Stimulated activated memory B cell treated with anti-CD40 and anti-IgM and Interleukin-4, amounts not matched to agents 10 μg/mL and 1 μg/mL and 100 μg/mL, for 72 hours (primary cell): ENCODE measurements around the gene PDIA3.

Source experiments
- ATAC-seq: fragments of 150-1000 bp; cut with Tn5 transposase; 2 replicates; pipeline ENCODE4 v1.10.0; 2021
- H3K27ac Mint-ChIP-seq: one replicate; pipeline ENCODE4 v1.8.0; 2022; ENCODE audit warnings: mild to moderate bottlenecking, mixed read lengths
- H3K27me3 Mint-ChIP-seq: one replicate; pipeline ENCODE4 v1.8.0; 2022; ENCODE audit warnings: mixed read lengths
- H3K36me3 Mint-ChIP-seq: one replicate; pipeline ENCODE4 v1.8.0; 2022; ENCODE audit warnings: mixed read lengths
- H3K4me1 Mint-ChIP-seq: one replicate; pipeline ENCODE4 v1.8.0; 2022; ENCODE audit warnings: mixed read lengths
- H3K4me3 Mint-ChIP-seq: one replicate; pipeline ENCODE4 v1.8.0; 2022; ENCODE audit warnings: mild to moderate bottlenecking, moderate library complexity, mixed read lengths
- H3K9me3 Mint-ChIP-seq: one replicate; pipeline ENCODE4 v1.8.0; 2022; ENCODE audit warnings: mixed read lengths

PDIA3 gene

GRCh38 chr15:43769584-43770228 is 23.5 kb downstream of the PDIA3 start:
- H3K4me3 Mint-ChIP-seq, result no peak overlapping the region
- H3K27me3 Mint-ChIP-seq, result no peaks in the 10 kb centered on the region
- peaks cover 64% of the 10 kb centered on the region for H3K36me3 Mint-ChIP-seq
- no peaks in the 10 kb centered on the region for H3K9me3 Mint-ChIP-seq
- ATAC-seq, result peak; percentile 61
- peaks cover 17% of the 10 kb centered on the region for H3K4me1 Mint-ChIP-seq
- H3K27ac Mint-ChIP-seq, result no peak overlapping the region

GRCh38 chr15:43771816-43772215 is 25.6 kb downstream of the PDIA3 start:
- Mint-ChIP-seq H3K27ac (no peak overlapping the region), H3K36me3 (peaks cover 63% of the 10 kb centered on the region), H3K27me3 (no peaks in the 10 kb centered on the region), H3K4me1 (peaks cover 32% of the 10 kb centered on the region), H3K4me3 (no peak overlapping the region), H3K9me3 (no peaks in the 10 kb centered on the region)
- ATAC-seq, result no peak

GRCh38 chr15:43772624-43773023 is 26.4 kb downstream of the PDIA3 start:
- Mint-ChIP-seq H3K9me3 (no peaks in the 10 kb centered on the region), H3K27me3 (no peaks in the 10 kb centered on the region), H3K27ac (no peak overlapping the region), H3K4me3 (no peak overlapping the region), H3K36me3 (peaks cover 58% of the 10 kb centered on the region), H3K4me1 (peaks cover 32% of the 10 kb centered on the region)
- ATAC-seq, result no peak

GRCh38 chr15:43774062-43774461 is 27.8 kb downstream of the PDIA3 start:
- Mint-ChIP-seq H3K9me3 (no peaks in the 10 kb centered on the region), H3K4me1 (peaks cover 37% of the 10 kb centered on the region), H3K36me3 (peaks cover 53% of the 10 kb centered on the region), H3K27ac (no peak overlapping the region), H3K4me3 (no peak overlapping the region), H3K27me3 (no peaks in the 10 kb centered on the region)
- ATAC-seq, result no peak

- H3K27me3 Mint-ChIP-seq, result no peaks in the 10 kb centered on the region
- peak overlapping the region; percentile 93 for H3K27ac Mint-ChIP-seq
- no peak for ATAC-seq
- peaks cover 42% of the 10 kb centered on the region for H3K36me3 Mint-ChIP-seq
- peaks cover 31% of the 10 kb centered on the region for H3K4me1 Mint-ChIP-seq
- no peaks in the 10 kb centered on the region for H3K9me3 Mint-ChIP-seq
- peak overlapping the region; percentile 87 for H3K4me3 Mint-ChIP-seq
Observed at GRCh38 chr15:43775411-43775965, 29.2 kb downstream of the PDIA3 start.

GRCh38 chr15:43776101-43776717 is 30.0 kb downstream of the PDIA3 start:
- Mint-ChIP-seq H3K9me3 (no peaks in the 10 kb centered on the region), H3K27me3 (no peaks in the 10 kb centered on the region), H3K4me1 (peaks cover 31% of the 10 kb centered on the region), H3K27ac (peak overlapping the region; percentile 93), H3K4me3 (peak overlapping the region; percentile 87), H3K36me3 (peaks cover 34% of the 10 kb centered on the region)
- peak; percentile 90 for ATAC-seq

GRCh38 chr15:43776718-43777266 is 30.6 kb downstream of the PDIA3 start, which contains the start of gene ELL3:
Gene ELL3, minus strand, starts transcription at chr15:43776966. Its CDS starts 65 bp downstream, at chr15:43776901.
- ATAC-seq, result peak; percentile 87
- H3K4me3 Mint-ChIP-seq, result peak within 1 kb of the TSS; percentile 87
- no peaks in the 10 kb centered on the region for H3K27me3 Mint-ChIP-seq
- peaks cover 29% of the 10 kb centered on the region for H3K36me3 Mint-ChIP-seq
- no peaks in the 10 kb centered on the region for H3K9me3 Mint-ChIP-seq
- H3K27ac Mint-ChIP-seq, result peak within 1 kb of the TSS; percentile 93
- peaks cover 32% of the 10 kb centered on the region for H3K4me1 Mint-ChIP-seq

GRCh38 chr15:43777267-43777914 is 31.2 kb downstream of the PDIA3 start:
- Mint-ChIP-seq H3K4me1 (peaks cover 38% of the 10 kb centered on the region), H3K4me3 (peak overlapping the region; percentile 87), H3K36me3 (peaks cover 27% of the 10 kb centered on the region), H3K27me3 (peaks cover under 1% of the 10 kb centered on the region), H3K9me3 (no peaks in the 10 kb centered on the region), H3K27ac (peak overlapping the region; percentile 93)
- peak; percentile 86 for ATAC-seq

- peaks cover 11% of the 10 kb centered on the region for H3K27me3 Mint-ChIP-seq
- H3K4me1 Mint-ChIP-seq, result peaks cover 38% of the 10 kb centered on the region
- H3K27ac Mint-ChIP-seq, result no peak overlapping the region
- no peaks in the 10 kb centered on the region for H3K9me3 Mint-ChIP-seq
- H3K4me3 Mint-ChIP-seq, result no peak overlapping the region
- no peak for ATAC-seq
- H3K36me3 Mint-ChIP-seq, result peaks cover 18% of the 10 kb centered on the region
Observed at GRCh38 chr15:43779016-43779415, 32.8 kb downstream of the PDIA3 start.

GRCh38 chr15:43789409-43789808 is 43.2 kb downstream of the PDIA3 start:
- H3K36me3 Mint-ChIP-seq, result peaks cover 20% of the 10 kb centered on the region
- H3K27ac Mint-ChIP-seq, result peak overlapping the region; percentile 84
- H3K9me3 Mint-ChIP-seq, result no peaks in the 10 kb centered on the region
- H3K4me1 Mint-ChIP-seq, result peaks cover 44% of the 10 kb centered on the region
- peak; percentile 44 for ATAC-seq
- peaks cover 11% of the 10 kb centered on the region for H3K27me3 Mint-ChIP-seq
- peak overlapping the region; percentile 37 for H3K4me3 Mint-ChIP-seq

GRCh38 chr15:43791993-43792760 is 45.9 kb downstream of the PDIA3 start, which contains the start of gene SERF2:
Gene SERF2, plus strand, starts transcription at chr15:43792320. Its CDS starts 57 bp downstream, at chr15:43792377.
- ATAC-seq, result peak; percentile 96
- peaks cover 64% of the 10 kb centered on the region for H3K4me1 Mint-ChIP-seq
- H3K9me3 Mint-ChIP-seq, result no peaks in the 10 kb centered on the region
- peaks cover 43% of the 10 kb centered on the region for H3K36me3 Mint-ChIP-seq
- H3K27ac Mint-ChIP-seq, result peak within 1 kb of the TSS; percentile 99
- peak within 1 kb of the TSS; percentile 97 for H3K4me3 Mint-ChIP-seq
- no peaks in the 10 kb centered on the region for H3K27me3 Mint-ChIP-seq

GRCh38 chr15:43792761-43793476 is 46.7 kb downstream of the PDIA3 start:
- Mint-ChIP-seq H3K4me1 (peaks cover 64% of the 10 kb centered on the region), H3K36me3 (peaks cover 49% of the 10 kb centered on the region), H3K27ac (peak overlapping the region; percentile 99), H3K27me3 (no peaks in the 10 kb centered on the region), H3K4me3 (peak overlapping the region; percentile 97), H3K9me3 (no peaks in the 10 kb centered on the region)
- no peak for ATAC-seq

GRCh38 chr15:43793647-43794046 is 47.4 kb downstream of the PDIA3 start:
- Mint-ChIP-seq H3K27me3 (no peaks in the 10 kb centered on the region), H3K27ac (peak overlapping the region; percentile 99), H3K4me1 (peaks cover 67% of the 10 kb centered on the region), H3K9me3 (no peaks in the 10 kb centered on the region), H3K36me3 (peaks cover 55% of the 10 kb centered on the region), H3K4me3 (peak overlapping the region; percentile 97)
- ATAC-seq, result no peak
